Pancreas (tissue), 10 donors: ENCODE data around the gene CBFA2T2. TPM values are rescaled to one million over a fixed set of nuclear protein-coding genes. Genes with fewer than 3 reads are reported as not detected.
"Not testable (repeated sequence)": the region's sequence is repeated elsewhere in the genome, so short reads cannot be mapped to it uniquely, and the experiment has no call there.

Source experiments
- ATAC-seq, 4 donors: fragments of 200-7000 bp; cut with Tn5 transposase; one replicate each; pipeline versions ENCODE4 v1.8.0 to v1.9.1; 2020; ENCODE audit warnings: mild to moderate bottlenecking in 4 of 4, moderate library complexity in 4 of 4
- DNase-seq, 6 donors: peaks; one replicate each; pipeline ENCODE4 v3.0.0-alpha.2; 2020
- FAIRE-seq: peaks from 2 replicates; lab custom pipeline; 2012; peaks lifted over from hg19 to GRCh38; lab: Jason Lieb, UNC
- H3K27ac ChIP-seq, 4 donors: fragments of 200-600 bp; sonication (generic); 1 replicate in 3 of 4; 2 replicates in 1 of 4; pipeline versions ENCODE4 v1.5.0 to v1.8.0; 2020
- H3K27me3 ChIP-seq, 4 donors: fragments of 200-600 bp; one replicate each; pipeline ENCODE4 v1.8.0; 2021
- H3K36me3 ChIP-seq, 3 donors: fragments of 200-600 bp; sonication (generic) in 1 of 3; one replicate each; pipeline versions ENCODE4 v1.5.0 to v1.8.0; 2020 to 2021
- H3K4me1 ChIP-seq, 3 donors: fragments of 200-600 bp; one replicate each; pipeline ENCODE4 v1.8.0; 2021
- H3K4me3 ChIP-seq, 4 donors: fragments of 200-600 bp; sonication (generic) in 2 of 4; one replicate each; pipeline versions ENCODE4 v1.5.0 to v1.8.0; 2020 to 2021
- H3K9me3 ChIP-seq, 4 donors: fragments of 200-600 bp; one replicate each; pipeline ENCODE4 v1.8.0; 2021
- WGBS, 2 donors: extraction: QIAGEN DNeasy Blood & Tissue Kit; methylation state at CpG; one replicate each; pipeline ENCODE4 v1.1.7; 2013; 5-methylcytosine and 5-hydroxymethylcytosine counted together
- intact Hi-C, 3 donors: fragments of 100-400 bp; cut with DNase I; formaldehyde crosslinking; loops; one replicate each; pipeline versions ENCODE4 v1.11.1 to v1.14.2; 2022
- polyA plus RNA-seq, 2 donors: library from polyadenylated mRNA; stranded (reverse); fragments of 200-250 nt; gene quantifications; one replicate each; pipeline ENCODE4 v1.2.3, GENCODE V29; 2013
- total RNA-seq, 6 donors: library from RNA; stranded (reverse); fragmentation: NEBNext Ultra II Directional in 4 of 6; extraction: Animal tissue kit (Norgen Biotek cat#: 25700) in 4 of 6; gene quantifications; one replicate each; pipeline versions ENCODE4 v1.2.1 to v1.2.4, GENCODE V29; 2021 to 2023
- TF ChIP-seq, protein P1 (sequence below), 4 donors: fragments of 200-600 bp; sonication (generic) in 3 of 4; IDR thresholded peaks; one replicate each; pipeline versions ENCODE4 v1.5.0 to v1.8.0; 2021; ENCODE audit warnings: antibody characterized with exemption in 4 of 4
- donor health status: healthy with polysubstance abuse.
- donor health status: DM: no; HTN: no; CAD: no; lungs with moderate emphysema.
- donor health status: DM: no; HTN: no; CAD: no.
- donor health status: control.
- donor health status: control.
- donor health status: Bipolar disorder and iron deficiency.
- donor health status: DM: yes; HTN: yes; CAD: no.
- donor health status: DM: no; HTN: no; CAD: no.
- donor health status: DM: no; HTN: no; CAD: no.
- donor health status: DM: yes; HTN: yes; CAD: no.

CBFA2T2 gene
- total and polyA plus RNA-seq, 8 donors, result 4.7 to 11.6 (median 7.5) TPM

DNA sequence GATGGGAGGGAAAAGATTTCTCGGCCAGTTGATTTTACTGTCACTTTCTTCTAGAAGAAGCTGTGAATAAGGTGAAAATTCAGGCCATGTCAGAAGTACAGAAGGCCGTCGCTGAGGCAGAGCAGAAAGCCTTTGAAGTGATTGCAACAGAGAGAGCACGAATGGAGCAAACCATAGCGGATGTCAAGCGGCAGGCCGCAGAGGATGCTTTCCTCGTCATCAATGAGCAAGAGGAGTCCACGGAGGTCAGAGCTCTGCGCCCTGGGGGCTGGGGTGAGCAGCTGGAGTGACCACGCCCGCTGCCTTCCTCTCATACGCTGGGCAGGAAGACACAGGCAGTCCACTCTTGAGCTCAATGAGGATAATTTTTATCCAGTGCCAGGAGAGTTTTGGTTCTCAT is 150.4 kb downstream of the CBFA2T2 start:
- Histone ChIP-seq H3K27me3 (no peaks in the 10 kb centered on the region), H3K27ac (no peak overlapping the region), H3K9me3 (no peaks in the 10 kb centered on the region), H3K4me1 (no peaks in the 10 kb centered on the region), H3K4me3 (no peak overlapping the region), H3K36me3 (peaks cover 0 to 43% (median 13%) of the 10 kb centered on the region in 3 donors)
- 92% methylated on average over 13 of the region's 13 CpGs for WGBS, 2 donors
- peak in 1 of 6 donors; percentile 29 for DNase-seq
- intact Hi-C loops, result no loop called here
- TF ChIP-seq, protein P1, sequence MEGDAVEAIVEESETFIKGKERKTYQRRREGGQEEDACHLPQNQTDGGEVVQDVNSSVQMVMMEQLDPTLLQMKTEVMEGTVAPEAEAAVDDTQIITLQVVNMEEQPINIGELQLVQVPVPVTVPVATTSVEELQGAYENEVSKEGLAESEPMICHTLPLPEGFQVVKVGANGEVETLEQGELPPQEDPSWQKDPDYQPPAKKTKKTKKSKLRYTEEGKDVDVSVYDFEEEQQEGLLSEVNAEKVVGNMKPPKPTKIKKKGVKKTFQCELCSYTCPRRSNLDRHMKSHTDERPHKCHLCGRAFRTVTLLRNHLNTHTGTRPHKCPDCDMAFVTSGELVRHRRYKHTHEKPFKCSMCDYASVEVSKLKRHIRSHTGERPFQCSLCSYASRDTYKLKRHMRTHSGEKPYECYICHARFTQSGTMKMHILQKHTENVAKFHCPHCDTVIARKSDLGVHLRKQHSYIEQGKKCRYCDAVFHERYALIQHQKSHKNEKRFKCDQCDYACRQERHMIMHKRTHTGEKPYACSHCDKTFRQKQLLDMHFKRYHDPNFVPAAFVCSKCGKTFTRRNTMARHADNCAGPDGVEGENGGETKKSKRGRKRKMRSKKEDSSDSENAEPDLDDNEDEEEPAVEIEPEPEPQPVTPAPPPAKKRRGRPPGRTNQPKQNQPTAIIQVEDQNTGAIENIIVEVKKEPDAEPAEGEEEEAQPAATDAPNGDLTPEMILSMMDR (IDR thresholded peaks at IDR 0.05), result no peak
- ATAC-seq, result no peak
- FAIRE-seq, result no peak

DNA sequence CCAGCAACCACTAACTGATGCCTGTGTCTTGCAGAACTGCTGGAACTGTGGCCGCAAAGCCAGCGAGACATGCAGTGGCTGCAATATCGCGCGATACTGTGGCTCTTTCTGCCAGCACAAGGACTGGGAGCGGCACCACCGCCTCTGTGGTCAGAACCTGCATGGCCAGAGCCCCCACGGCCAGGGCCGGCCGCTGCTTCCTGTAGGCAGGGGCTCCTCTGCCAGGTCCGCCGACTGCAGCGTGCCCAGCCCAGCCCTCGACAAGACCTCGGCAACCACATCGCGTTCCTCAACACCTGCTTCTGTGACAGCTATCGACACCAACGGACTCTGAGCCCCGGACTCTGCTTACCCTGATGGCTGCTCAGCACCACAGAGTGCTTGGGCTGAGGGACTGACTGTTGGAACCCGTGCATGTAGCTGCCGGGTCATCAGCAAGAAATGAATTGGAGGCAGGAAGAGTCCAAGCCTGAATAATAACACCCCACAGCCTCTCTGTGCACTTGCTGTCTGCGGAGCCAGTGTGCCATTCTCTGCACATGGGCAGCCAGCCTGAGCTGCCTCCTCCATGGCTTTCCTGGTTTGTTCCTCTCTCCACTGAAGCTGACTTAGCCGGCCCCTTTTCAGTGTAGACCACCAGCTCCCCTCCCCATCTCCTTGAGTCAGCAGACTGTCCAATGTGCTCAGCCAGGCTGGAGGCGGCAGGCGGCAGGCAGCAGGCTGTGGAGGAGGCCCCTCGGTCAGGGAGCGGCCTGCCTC is 154.6 kb downstream of the CBFA2T2 start:
- TF ChIP-seq, protein P1 (IDR thresholded peaks at IDR 0.05), result no peak
- Histone ChIP-seq H3K36me3 (peaks cover 0 to 34% (median 13%) of the 10 kb centered on the region in 3 donors), H3K4me1 (peaks cover 11 to 14% (median 13%) of the 10 kb centered on the region in 3 donors), H3K4me3 (no peak overlapping the region), H3K27me3 (no peaks in the 10 kb centered on the region), H3K9me3 (no peaks in the 10 kb centered on the region), H3K27ac (no peak overlapping the region)
- FAIRE-seq (no peak), ATAC-seq (no peak), DNase-seq (peak in 2 of 6 donors; percentile 8 to 63)
- WGBS, 2 donors, result 93 to 96% methylated on average over 28 of the region's 28 CpGs
- intact Hi-C loops, result no loop called here

DNA sequence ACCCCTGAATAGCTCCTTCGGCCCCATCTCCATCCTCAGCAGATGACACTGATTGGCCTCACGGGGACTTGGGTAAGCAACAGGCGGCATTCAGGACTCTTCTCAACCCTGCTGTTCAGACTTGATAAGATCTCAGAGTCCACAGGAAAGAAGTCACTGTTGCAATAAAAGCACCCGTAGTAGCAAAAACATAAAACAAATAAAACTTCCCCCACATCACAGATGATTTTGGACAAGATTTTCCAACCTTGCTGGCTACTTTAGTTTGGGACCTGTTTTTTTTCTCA is 155.1 kb downstream of the CBFA2T2 start:
- WGBS, 2 donors, result 79 to 85% methylated on average over 4 of the region's 4 CpGs
- Histone ChIP-seq H3K36me3 (peaks cover 0 to 32% (median 13%) of the 10 kb centered on the region in 3 donors), H3K27me3 (no peaks in the 10 kb centered on the region), H3K27ac (no peak overlapping the region), H3K9me3 (no peaks in the 10 kb centered on the region), H3K4me3 (no peak overlapping the region), H3K4me1 (peaks cover 11 to 14% (median 13%) of the 10 kb centered on the region in 3 donors)
- no peak for ATAC-seq
- TF ChIP-seq, protein P1 (IDR thresholded peaks at IDR 0.05), result no peak
- no peak for DNase-seq
- intact Hi-C loops, result no loop called here
- FAIRE-seq, result no peak

DNA sequence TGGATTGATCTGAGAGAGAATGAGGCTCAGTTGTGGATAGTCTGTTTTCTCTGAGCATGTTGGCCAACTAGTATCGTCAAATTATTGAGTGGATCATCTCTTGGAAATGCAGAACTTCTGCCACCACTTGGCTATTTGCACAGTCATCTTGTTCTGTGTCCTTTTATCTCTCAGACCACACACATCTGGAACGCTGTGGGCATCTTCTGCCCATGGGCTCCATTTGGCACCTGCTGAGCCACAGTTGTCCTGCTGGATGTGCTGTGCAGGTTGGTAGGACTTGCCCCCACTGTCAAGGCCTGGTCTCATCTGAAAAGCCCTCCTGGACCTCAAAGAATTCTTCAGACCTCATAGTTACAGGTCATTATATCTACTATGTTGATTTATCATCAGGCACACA is 155.5 kb downstream of the CBFA2T2 start:
- H3K4me3 ChIP-seq, result no peak overlapping the region
- no peaks in the 10 kb centered on the region for H3K27me3 ChIP-seq
- no peak overlapping the region for H3K27ac ChIP-seq
- intact Hi-C loops, result no loop called here
- H3K4me1 ChIP-seq, result peaks cover 11 to 14% (median 13%) of the 10 kb centered on the region in 3 donors
- FAIRE-seq (no peak), ATAC-seq (no peak), DNase-seq (peak in 1 of 6 donors; percentile 2)
- H3K36me3 ChIP-seq, result peaks cover 0 to 29% (median 9%) of the 10 kb centered on the region in 3 donors
- TF ChIP-seq, protein P1 (IDR thresholded peaks at IDR 0.05), result no peak
- 86 to 97% methylated on average over 2 of the region's 2 CpGs for WGBS, 2 donors
- H3K9me3 ChIP-seq, result no peaks in the 10 kb centered on the region

DNA sequence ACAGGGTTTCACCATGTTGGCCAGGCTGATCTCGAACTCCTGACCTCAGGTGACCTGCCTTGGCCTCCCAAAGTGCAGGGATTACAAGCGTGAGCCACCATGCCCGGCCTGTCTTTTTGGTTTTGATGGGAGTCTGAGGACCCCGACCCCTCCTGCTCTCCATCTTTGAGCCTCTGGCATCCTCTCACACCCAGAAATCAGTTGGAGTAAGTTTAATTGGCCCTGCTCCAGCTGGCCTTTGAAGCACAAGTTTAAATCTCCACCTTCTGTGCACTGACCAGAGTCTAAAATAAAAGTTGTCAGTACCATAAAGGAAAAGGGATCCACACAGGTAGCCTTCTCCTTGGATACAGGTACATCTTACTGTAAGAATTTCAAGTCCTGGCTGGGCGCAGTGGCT is 156.3 kb downstream of the CBFA2T2 start:
- TF ChIP-seq, protein P1 (IDR thresholded peaks at IDR 0.05), result no peak

DNA sequence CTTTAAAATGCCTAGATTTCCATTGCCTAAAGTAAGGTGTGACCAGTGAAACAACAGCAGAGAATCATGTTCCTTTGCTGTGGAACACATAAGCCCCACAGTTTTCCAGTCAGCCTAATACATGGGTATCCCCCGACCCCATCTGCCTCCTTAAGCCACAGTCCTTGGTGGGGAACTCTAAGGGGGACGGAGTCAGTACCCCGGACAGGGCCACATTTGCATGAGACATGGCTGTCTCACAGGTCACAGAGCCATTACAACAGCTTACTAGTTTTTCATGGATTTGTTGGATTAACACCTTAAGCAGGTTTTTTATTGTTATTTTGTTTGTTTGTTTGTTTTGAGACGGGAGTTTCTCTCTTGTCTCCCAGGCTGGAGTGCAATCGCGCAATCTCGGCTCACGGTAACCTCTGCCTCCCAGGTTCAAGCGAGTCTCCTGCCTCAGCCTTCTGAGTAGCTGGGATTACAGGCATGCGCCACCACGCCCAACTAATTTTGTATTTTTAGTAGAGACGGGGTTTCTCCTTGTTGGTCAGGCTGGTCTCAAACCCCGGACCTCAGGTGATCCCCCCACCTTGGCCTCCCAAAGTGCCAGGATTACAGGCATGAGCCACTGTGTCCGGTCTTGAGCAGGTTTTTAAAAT is 157.2 kb downstream of the CBFA2T2 start:
- H3K27me3 ChIP-seq, intact Hi-C loops, DNase-seq, H3K9me3 ChIP-seq, FAIRE-seq: not testable (repeated sequence)
- Histone ChIP-seq H3K4me1 (peaks cover 11 to 14% (median 13%) of the 10 kb centered on the region in 3 donors), H3K27ac (peak overlapping the region; percentile 33 to 60 (median 44)), H3K36me3 (peaks cover 0 to 18% (median 6%) of the 10 kb centered on the region in 3 donors), H3K4me3 (peak overlapping the region in 1 of 4 donors; percentile 25)
- WGBS, 2 donors, result 42 to 45% methylated on average over 14 of the region's 14 CpGs
- peak in 3 of 4 donors; percentile 17 to 27 (median 24) for ATAC-seq

More for the DNA sequence above, 156.3 kb downstream of the CBFA2T2 start:
- intact Hi-C loops, result no loop called here
- H3K36me3 ChIP-seq, result peaks cover 0 to 21% (median 6%) of the 10 kb centered on the region in 3 donors
- WGBS, 2 donors, result 89 to 92% methylated on average over 5 of the region's 5 CpGs
- DNase-seq (no peak), ATAC-seq (no peak), FAIRE-seq (no peak)
- no peak overlapping the region for H3K4me3 ChIP-seq
- no peak overlapping the region for H3K27ac ChIP-seq
- peaks cover 11 to 14% (median 13%) of the 10 kb centered on the region in 3 donors for H3K4me1 ChIP-seq
- H3K27me3 ChIP-seq, result no peaks in the 10 kb centered on the region
- no peaks in the 10 kb centered on the region for H3K9me3 ChIP-seq
